ENCODE measurements around the gene TRIM72.

The TRIM72 gene

GRCh38 chr16:31202414-31203375 lies 11.2 kb upstream of the TRIM72 start, which contains the start of gene PYCARD:
TSS of gene PYCARD (minus strand) at chr16:31202760. CDS start at chr16:31202690, 70 bp downstream.
- H3K9ac ChIP-seq (ENCODE audit: low read length): peak within 1 kb of the TSS; percentile 55
- H3K9me3 ChIP-seq (ENCODE audit: control insufficient read depth, low read depth, low read length): no peaks in the 10 kb centered on the region
- peaks cover 17% of the 10 kb centered on the region for H3K27me3 ChIP-seq (ENCODE audit: control insufficient read depth, insufficient read depth, low read length)
- H3K4me1 ChIP-seq (ENCODE audit: control insufficient read depth, low read depth, low read length): peaks cover 4% of the 10 kb centered on the region
- peaks cover 4% of the 10 kb centered on the region for H3K36me3 ChIP-seq (ENCODE audit: control insufficient read depth, low read depth, low read length)
- peak within 1 kb of the TSS; percentile 65 for H3K4me3 ChIP-seq (ENCODE audit: low read length)
- H3K27ac ChIP-seq (ENCODE audit: low read length): no peak within 1 kb of the TSS

DNA sequence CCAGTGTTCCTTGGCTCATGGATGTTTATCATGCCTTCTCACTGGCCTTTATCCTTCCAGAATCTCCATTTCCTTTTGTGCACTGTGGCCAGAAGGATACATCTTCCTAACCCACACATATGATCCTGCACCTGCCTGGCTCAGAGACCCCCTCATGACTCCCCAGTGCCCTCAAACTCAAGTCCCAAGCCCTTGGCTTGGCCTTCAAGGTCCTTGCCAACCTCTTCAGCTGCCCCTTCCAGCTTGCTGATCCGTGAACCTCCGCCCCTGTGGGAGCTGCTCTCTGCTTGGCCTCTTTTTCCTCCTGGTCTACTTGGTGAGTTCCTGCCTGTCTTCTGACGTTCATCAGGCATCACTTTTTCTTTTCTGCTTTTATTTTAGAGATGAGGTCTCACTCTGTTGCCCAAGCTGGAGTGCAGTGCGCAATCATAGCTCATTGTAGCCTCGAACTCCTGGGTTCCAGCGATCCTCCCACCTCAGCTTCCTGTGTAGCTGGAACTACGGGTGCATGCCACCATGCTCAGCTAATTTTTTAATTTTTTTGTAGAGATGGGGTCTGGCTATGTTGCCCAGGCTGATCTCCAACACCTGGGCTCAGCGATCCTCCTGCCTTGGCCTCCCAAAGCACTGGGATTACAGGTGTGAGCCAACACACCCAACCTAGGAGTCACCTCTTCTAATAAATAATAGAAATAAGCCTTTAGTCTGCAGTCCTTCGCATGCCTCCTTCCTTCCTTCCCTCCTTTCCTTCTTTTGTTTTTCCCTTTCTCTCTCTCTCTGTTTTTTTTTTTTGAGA lies 8.8 kb upstream of the TRIM72 start:
- Histone ChIP-seq H3K4me1 (ENCODE audit: control insufficient read depth, low read depth, low read length) (peaks cover 4% of the 10 kb centered on the region), H3K27me3 (ENCODE audit: control insufficient read depth, insufficient read depth, low read length) (peaks cover 17% of the 10 kb centered on the region), H3K9ac (ENCODE audit: low read length) (no peak overlapping the region), H3K9me3 (ENCODE audit: control insufficient read depth, low read depth, low read length) (no peaks in the 10 kb centered on the region), H3K4me3 (ENCODE audit: low read length) (no peak overlapping the region), H3K36me3 (ENCODE audit: control insufficient read depth, low read depth, low read length) (no peaks in the 10 kb centered on the region), H3K27ac (ENCODE audit: low read length) (no peak overlapping the region)

DNA sequence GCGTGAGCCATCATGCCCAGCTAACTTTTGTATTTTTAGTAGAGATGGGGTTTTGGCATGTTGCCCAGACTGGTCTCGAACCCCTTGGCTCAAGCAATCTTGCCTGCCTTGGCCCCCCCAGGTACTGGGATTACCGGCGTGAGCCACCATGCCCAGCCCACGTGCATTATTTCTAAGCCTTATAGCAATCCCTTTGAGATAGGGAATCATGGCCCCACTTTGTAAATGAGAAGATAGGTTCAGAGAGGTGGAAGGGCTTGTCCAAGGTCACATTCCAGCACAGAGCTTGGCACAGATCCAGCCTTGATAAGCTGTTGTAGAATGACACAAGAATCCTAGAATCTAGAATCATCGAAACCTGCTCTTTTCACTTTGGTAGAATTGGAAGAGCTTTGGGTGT lies 7.1 kb upstream of the TRIM72 start:
- H3K27me3 ChIP-seq (ENCODE audit: control insufficient read depth, insufficient read depth, low read length): peaks cover 13% of the 10 kb centered on the region
- H3K4me1 ChIP-seq (ENCODE audit: control insufficient read depth, low read depth, low read length): no peaks in the 10 kb centered on the region
- no peaks in the 10 kb centered on the region for H3K36me3 ChIP-seq (ENCODE audit: control insufficient read depth, low read depth, low read length)
- H3K9ac ChIP-seq (ENCODE audit: low read length): no peak overlapping the region
- H3K4me3 ChIP-seq (ENCODE audit: low read length): no peak overlapping the region
- H3K27ac ChIP-seq (ENCODE audit: low read length): no peak overlapping the region
- no peaks in the 10 kb centered on the region for H3K9me3 ChIP-seq (ENCODE audit: control insufficient read depth, low read depth, low read length)

DNA sequence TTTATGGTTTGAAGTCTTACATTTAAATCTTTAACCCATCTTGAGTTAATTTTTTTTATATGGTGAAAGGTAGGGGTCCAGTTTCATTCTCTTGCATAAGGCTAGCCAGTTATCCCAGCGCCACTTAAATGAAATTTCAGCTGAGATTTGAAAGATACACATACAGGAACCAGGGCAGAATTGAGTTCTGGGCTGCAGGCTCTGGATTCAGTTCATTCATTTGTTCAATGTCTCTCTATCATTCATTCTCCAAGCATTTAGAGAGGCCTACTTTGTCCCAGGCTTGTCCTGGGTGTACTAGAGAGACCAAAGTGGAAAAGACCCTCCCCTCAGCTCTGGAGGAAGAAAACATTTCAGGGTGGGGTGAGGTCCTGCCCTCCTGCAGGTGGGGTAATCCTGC lies 577 bp upstream of the TRIM72 start:
- no peaks in the 10 kb centered on the region for H3K36me3 ChIP-seq (ENCODE audit: control insufficient read depth, low read depth, low read length)
- H3K9me3 ChIP-seq (ENCODE audit: control insufficient read depth, low read depth, low read length): no peaks in the 10 kb centered on the region
- H3K27ac ChIP-seq (ENCODE audit: low read length): no peak overlapping the region
- peaks cover 41% of the 10 kb centered on the region for H3K27me3 ChIP-seq (ENCODE audit: control insufficient read depth, insufficient read depth, low read length)
- no peak overlapping the region for H3K4me3 ChIP-seq (ENCODE audit: low read length)
- H3K9ac ChIP-seq (ENCODE audit: low read length): no peak overlapping the region
- H3K4me1 ChIP-seq (ENCODE audit: control insufficient read depth, low read depth, low read length): peaks cover 20% of the 10 kb centered on the region

- Histone ChIP-seq H3K27me3 (ENCODE audit: control insufficient read depth, insufficient read depth, low read length) (peaks cover 41% of the 10 kb centered on the region), H3K9ac (ENCODE audit: low read length) (peak overlapping the region; percentile 35), H3K27ac (ENCODE audit: low read length) (no peak overlapping the region), H3K36me3 (ENCODE audit: control insufficient read depth, low read depth, low read length) (no peaks in the 10 kb centered on the region), H3K9me3 (ENCODE audit: control insufficient read depth, low read depth, low read length) (no peaks in the 10 kb centered on the region), H3K4me1 (ENCODE audit: control insufficient read depth, low read depth, low read length) (peaks cover 20% of the 10 kb centered on the region), H3K4me3 (ENCODE audit: low read length) (peak overlapping the region; percentile 73)
Observed at GRCh38 chr16:31214708-31215286, 878 bp downstream of the TRIM72 start.

- Histone ChIP-seq H3K36me3 (ENCODE audit: control insufficient read depth, low read depth, low read length) (no peaks in the 10 kb centered on the region), H3K4me1 (ENCODE audit: control insufficient read depth, low read depth, low read length) (peaks cover 20% of the 10 kb centered on the region), H3K27me3 (ENCODE audit: control insufficient read depth, insufficient read depth, low read length) (peaks cover 41% of the 10 kb centered on the region), H3K9me3 (ENCODE audit: control insufficient read depth, low read depth, low read length) (no peaks in the 10 kb centered on the region), H3K9ac (ENCODE audit: low read length) (no peak overlapping the region), H3K4me3 (ENCODE audit: low read length) (peak overlapping the region; percentile 73), H3K27ac (ENCODE audit: low read length) (no peak overlapping the region)
Observed at GRCh38 chr16:31215287-31216162, 1.6 kb downstream of the TRIM72 start.

- Histone ChIP-seq H3K9me3 (ENCODE audit: control insufficient read depth, low read depth, low read length) (no peaks in the 10 kb centered on the region), H3K4me3 (ENCODE audit: low read length) (peak within 1 kb of the TSS; percentile 73), H3K4me1 (ENCODE audit: control insufficient read depth, low read depth, low read length) (peaks cover 20% of the 10 kb centered on the region), H3K9ac (ENCODE audit: low read length) (no peak within 1 kb of the TSS), H3K27me3 (ENCODE audit: control insufficient read depth, insufficient read depth, low read length) (peaks cover 41% of the 10 kb centered on the region), H3K27ac (ENCODE audit: low read length) (no peak within 1 kb of the TSS), H3K36me3 (ENCODE audit: control insufficient read depth, low read depth, low read length) (no peaks in the 10 kb centered on the region)
Observed at GRCh38 chr16:31216422-31217135, 2.7 kb downstream of the TRIM72 start, which contains the start of gene PYDC1. TSS of gene PYDC1 (minus strand) at chr16:31217135. CDS start at chr16:31217028, 107 bp downstream.

GRCh38 chr16:31217136-31217530 lies 3.2 kb downstream of the TRIM72 start:
- peaks cover 20% of the 10 kb centered on the region for H3K4me1 ChIP-seq (ENCODE audit: control insufficient read depth, low read depth, low read length)
- no peak overlapping the region for H3K27ac ChIP-seq (ENCODE audit: low read length)
- H3K9ac ChIP-seq (ENCODE audit: low read length): no peak overlapping the region
- H3K9me3 ChIP-seq (ENCODE audit: control insufficient read depth, low read depth, low read length): no peaks in the 10 kb centered on the region
- H3K4me3 ChIP-seq (ENCODE audit: low read length): peak overlapping the region; percentile 73
- no peaks in the 10 kb centered on the region for H3K36me3 ChIP-seq (ENCODE audit: control insufficient read depth, low read depth, low read length)
- peaks cover 41% of the 10 kb centered on the region for H3K27me3 ChIP-seq (ENCODE audit: control insufficient read depth, insufficient read depth, low read length)

DNA sequence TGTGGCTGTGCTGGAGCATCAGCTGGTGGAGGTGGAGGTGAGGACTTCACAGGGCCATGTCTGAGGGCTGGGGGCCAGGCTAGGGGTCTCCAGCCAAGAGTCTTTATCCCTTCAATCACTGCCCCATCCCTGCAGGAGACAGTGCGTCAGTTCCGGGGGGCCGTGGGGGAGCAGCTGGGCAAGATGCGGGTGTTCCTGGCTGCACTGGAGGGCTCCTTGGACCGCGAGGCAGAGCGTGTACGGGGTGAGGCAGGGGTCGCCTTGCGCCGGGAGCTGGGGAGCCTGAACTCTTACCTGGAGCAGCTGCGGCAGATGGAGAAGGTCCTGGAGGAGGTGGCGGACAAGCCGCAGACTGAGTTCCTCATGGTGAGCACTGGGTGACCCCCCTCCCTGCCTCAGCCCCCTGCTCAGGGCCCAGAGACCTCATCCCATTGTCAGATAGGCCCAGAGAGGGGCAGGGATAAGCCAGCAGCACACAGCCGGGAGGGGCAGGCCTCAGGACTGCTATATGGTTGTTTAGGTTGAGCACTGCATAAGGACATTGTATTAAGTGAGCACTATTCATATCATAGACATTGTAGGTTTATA lies 5.3 kb downstream of the TRIM72 start:
- Histone ChIP-seq H3K4me3 (ENCODE audit: low read length) (no peak overlapping the region), H3K27me3 (ENCODE audit: control insufficient read depth, insufficient read depth, low read length) (peaks cover 33% of the 10 kb centered on the region), H3K9ac (ENCODE audit: low read length) (no peak overlapping the region), H3K27ac (ENCODE audit: low read length) (no peak overlapping the region), H3K9me3 (ENCODE audit: control insufficient read depth, low read depth, low read length) (no peaks in the 10 kb centered on the region), H3K36me3 (ENCODE audit: control insufficient read depth, low read depth, low read length) (no peaks in the 10 kb centered on the region), H3K4me1 (ENCODE audit: control insufficient read depth, low read depth, low read length) (peaks cover 12% of the 10 kb centered on the region)
